ENCODE measurements around the gene FH.

DNA sequence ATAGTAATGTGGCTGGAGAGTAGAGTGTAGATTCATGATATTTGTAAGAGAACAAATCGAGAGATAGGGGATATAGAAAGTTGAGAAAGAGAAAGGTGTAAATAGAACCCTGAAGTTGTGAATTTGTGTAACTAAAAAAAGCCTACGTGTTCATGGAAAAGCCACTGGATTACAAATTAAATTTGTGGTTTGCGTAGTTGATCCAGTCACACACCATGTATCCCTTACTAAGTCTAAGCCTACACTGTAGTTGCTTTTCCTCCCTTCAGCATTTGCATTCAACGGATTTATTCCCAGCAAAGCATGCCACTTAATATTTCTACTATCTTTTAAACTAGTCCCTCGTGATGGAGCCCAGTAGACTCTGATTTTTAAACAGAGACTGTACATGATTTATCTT lies 37.5 kb upstream of the FH start:
- TF ChIP-seq, protein P1, sequence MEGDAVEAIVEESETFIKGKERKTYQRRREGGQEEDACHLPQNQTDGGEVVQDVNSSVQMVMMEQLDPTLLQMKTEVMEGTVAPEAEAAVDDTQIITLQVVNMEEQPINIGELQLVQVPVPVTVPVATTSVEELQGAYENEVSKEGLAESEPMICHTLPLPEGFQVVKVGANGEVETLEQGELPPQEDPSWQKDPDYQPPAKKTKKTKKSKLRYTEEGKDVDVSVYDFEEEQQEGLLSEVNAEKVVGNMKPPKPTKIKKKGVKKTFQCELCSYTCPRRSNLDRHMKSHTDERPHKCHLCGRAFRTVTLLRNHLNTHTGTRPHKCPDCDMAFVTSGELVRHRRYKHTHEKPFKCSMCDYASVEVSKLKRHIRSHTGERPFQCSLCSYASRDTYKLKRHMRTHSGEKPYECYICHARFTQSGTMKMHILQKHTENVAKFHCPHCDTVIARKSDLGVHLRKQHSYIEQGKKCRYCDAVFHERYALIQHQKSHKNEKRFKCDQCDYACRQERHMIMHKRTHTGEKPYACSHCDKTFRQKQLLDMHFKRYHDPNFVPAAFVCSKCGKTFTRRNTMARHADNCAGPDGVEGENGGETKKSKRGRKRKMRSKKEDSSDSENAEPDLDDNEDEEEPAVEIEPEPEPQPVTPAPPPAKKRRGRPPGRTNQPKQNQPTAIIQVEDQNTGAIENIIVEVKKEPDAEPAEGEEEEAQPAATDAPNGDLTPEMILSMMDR (conservative IDR thresholded peaks at IDR 0.05; ENCODE audit: low read length), result no peak
- TF ChIP-seq EZH2phosphoT487 (IDR thresholded peaks at IDR 0.05; ENCODE audit: borderline replicate concordance, low read depth, low read length), result no peak

Data from OCI-LY7 (cell line).